ENCODE results near the gene NUP210. TPM values are rescaled to one million over a fixed set of nuclear protein-coding genes. Genes with fewer than 3 reads are reported as not detected.

Gene NUP210
- total RNA-seq (2014; rRNA removed; shearing (Covaris generic)) = 0.05 TPM in 1 of 2 replicates, not detected in the other

DNA sequence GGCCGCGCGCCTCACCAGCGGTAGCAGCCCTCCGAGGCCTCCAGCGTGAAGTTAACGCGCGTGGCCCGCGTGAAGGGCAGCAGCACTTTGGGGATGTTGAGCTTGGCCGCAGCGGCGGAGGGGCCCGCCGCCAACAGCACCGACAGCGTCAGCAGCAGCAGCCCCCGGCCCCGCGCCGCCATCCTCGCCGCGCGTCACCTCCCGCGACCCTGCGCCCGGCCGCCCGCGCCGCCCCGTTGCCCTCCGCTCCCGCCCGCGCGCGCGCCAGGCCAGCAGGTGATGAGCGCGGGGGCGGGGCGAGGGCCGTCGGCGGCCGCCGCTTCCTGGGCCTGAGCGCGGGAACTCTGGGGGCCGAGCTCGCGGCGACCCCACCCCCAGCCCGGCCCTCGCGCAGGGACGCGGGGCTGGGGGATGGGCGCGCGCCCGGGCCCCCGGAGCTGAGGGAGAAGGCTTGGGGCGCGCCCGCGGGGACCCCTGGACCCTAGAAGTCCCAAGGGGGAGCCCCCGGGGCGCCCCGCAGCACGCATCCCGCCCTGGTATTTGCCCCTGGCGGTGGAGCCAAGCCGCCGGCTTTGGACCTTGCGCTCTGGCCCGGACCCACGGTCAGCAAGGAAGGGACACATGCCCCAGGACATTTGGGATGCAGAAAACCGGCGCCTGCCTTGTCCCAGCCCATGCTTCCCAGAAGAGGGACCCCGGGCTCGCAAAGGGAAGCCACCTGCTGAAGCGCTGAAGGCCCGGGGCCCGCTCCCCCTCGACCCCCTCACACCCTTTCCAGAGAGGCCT is at the start of gene NUP210:
NUP210 (minus strand) TSS at position 278 of the 786 bp plus-strand sequence; CDS start at position 182, 96 bp downstream.
- H3K9me3 ChIP-seq (replicated peaks) = no peaks in the 10 kb centered on the region
- H3K27ac ChIP-seq = no peak within 1 kb of the TSS
- H3K27me3 ChIP-seq (replicated peaks) = peaks cover 9% of the 10 kb centered on the region; the same call in 1 of the 2 replicates
- DNase-seq (ENCODE audit: low read depth in 1 of 2, low spot score in 2 of 2) = no peak
- no peak within 1 kb of the TSS for H3K4me3 ChIP-seq
- H3K4me1 ChIP-seq (replicated peaks) = no peaks in the 10 kb centered on the region
- H3K36me3 ChIP-seq = no peaks in the 10 kb centered on the region

DNA sequence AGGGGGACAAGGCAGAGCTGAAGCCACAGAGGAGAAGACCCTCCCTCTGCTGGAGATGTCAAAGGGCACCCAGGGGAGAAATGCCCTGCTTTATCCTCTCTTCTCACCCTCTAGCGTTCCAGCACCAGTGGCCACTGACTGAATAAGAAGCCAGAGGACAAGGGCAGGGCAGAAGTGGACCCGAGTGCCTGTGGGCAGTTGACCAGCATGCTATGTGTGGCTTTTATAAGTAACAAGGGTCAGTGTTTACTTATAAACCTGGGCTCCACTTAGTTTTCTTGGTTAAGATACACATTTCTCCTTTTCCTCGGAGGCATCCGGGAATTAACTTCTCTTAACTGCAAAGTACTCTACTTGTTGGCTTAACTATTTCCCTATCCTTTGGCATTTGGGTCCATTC is 46.7 kb upstream of the NUP210 start:
- Histone ChIP-seq H3K27me3 (replicated peaks) (0 out of 2 replicates have a peak, but pooled peaks cover 8% of the 10 kb centered on the region), H3K9me3 (replicated peaks) (no peaks in the 10 kb centered on the region), H3K4me3 (no peak overlapping the region), H3K4me1 (replicated peaks) (no peaks in the 10 kb centered on the region), H3K36me3 (no peaks in the 10 kb centered on the region), H3K27ac (no peak overlapping the region)
- no peak for DNase-seq (ENCODE audit: low read depth in 1 of 2, low spot score in 2 of 2)

DNA sequence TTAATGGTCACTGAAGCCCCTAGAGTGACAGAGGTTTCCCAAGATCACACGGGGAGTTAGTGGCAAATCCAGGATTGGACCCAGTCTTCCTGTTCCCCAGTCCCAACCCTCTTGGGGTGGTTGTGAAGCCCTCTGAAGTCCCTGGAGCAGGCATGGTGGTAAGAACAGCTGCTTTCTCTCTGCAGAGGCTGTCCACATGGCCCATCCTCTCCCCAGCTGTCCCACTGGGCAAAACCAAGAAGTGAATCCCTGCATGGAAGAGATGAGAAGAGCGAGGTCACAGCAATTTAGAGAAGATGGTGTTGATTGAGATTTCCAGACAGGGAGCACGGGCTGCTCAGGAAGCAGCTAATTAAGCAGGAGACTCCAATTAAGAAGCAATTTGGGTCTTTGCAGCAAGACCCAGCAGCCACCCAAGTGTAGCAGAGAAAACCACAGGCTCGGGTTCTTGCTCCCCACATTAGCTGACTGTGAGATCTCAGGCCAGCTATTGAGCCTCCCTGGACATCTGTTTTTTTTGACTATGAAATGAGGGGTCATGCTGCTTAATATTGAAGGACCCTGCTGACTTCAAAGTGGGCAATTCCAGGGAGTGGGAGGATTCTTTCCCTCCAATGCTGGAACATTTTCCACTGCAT is 45.2 kb upstream of the NUP210 start:
- H3K27me3 ChIP-seq (replicated peaks) = 0 out of 2 replicates have a peak, but pooled peaks cover 8% of the 10 kb centered on the region
- H3K4me3 ChIP-seq = no peak overlapping the region
- H3K27ac ChIP-seq = no peak overlapping the region
- H3K4me1 ChIP-seq (replicated peaks) = no peaks in the 10 kb centered on the region
- no peaks in the 10 kb centered on the region for H3K36me3 ChIP-seq
- DNase-seq (ENCODE audit: low read depth in 1 of 2, low spot score in 2 of 2) = no peak
- no peaks in the 10 kb centered on the region for H3K9me3 ChIP-seq (replicated peaks)

DNA sequence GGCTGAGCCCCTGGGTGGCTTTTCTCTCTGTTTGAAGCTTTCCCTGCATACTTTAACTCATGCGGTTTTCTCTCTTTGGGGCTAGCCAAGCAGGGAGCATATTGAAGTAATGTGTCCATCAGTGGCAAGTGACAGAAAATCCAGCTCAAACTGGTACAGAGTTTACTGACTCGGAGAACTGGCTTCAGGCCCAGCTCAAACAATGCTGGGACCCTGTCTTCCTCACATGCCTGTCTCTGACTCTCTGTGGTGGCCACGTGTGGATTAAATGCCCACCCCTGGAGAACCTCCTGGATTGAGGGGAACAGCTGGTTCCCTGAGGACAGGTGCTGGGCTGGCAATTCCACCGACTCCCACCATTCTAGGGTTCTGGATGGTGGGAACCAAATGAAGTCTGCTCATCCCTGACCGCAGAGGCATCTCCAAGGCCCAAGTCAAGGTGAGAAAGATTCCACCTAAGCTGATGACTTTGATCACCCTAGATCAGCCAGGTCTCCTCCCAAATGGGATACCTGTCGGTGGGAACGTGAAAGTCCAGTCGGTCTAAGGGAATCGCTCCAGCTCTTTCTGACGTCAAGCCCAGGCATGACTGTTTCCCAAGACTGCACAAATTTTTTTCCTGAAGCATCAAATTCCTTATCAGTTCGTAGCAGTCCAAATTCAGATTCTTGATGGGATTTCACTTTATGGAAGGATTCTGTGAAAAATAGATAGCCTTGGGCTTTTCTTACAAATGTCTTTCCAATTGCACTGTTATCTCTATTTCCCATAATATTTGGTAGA is 43.7 kb upstream of the NUP210 start:
- Histone ChIP-seq H3K4me3 (no peak overlapping the region), H3K36me3 (no peaks in the 10 kb centered on the region), H3K27ac (no peak overlapping the region), H3K9me3 (replicated peaks) (no peaks in the 10 kb centered on the region), H3K4me1 (replicated peaks) (no peaks in the 10 kb centered on the region), H3K27me3 (replicated peaks) (0 out of 2 replicates have a peak, but pooled peaks cover 8% of the 10 kb centered on the region)
- no peak for DNase-seq (ENCODE audit: low read depth in 1 of 2, low spot score in 2 of 2)

DNA sequence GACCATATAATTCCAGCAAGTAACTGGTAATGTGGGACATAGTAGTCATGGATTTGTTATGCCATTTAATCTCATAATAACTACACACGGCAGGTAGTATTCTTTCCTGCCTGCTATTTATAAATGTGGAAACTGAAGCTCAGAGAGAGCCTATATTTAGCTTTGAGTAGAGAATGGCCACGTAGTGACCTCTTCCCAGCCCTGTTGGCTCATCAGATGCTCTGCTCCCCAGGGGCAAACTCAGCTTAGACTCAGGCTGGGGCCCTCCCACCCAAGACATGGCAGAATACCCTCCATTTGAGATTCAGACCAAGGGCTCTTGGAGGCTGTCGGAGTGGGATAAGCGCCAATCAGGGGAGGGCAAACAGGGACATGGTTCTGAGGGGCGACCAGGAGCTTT is 42.7 kb upstream of the NUP210 start:
- H3K4me3 ChIP-seq = no peak overlapping the region
- no peaks in the 10 kb centered on the region for H3K4me1 ChIP-seq (replicated peaks)
- 0 out of 2 replicates have a peak, but pooled peaks cover 4% of the 10 kb centered on the region for H3K27me3 ChIP-seq (replicated peaks)
- no peaks in the 10 kb centered on the region for H3K9me3 ChIP-seq (replicated peaks)
- H3K27ac ChIP-seq = no peak overlapping the region
- no peaks in the 10 kb centered on the region for H3K36me3 ChIP-seq
- no peak for DNase-seq (ENCODE audit: low read depth in 1 of 2, low spot score in 2 of 2)

DNA sequence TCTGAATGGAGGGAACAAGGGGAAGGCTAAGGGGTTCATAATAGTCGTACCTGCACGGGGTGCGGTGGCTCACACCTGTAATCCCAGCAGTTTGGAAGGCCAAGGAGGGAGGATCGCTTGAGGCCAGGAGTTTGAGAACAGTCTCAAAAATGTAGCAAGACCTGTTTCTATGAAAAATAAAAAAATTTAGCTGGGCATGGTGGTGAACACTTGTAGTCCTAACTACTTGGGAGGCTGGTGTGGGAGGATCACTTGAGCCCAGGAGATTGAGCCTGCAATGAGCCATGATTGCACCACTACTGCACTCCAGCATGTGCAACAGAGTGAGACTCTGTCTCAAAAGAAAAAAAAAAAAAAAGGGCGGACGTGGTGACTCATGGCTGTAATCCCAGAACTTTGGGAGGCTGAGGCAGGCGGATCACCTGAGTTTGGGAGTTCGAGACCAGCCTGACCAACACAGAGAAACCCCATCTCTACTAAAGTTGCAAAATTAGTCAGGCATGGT is 42.1 kb upstream of the NUP210 start:
- Histone ChIP-seq H3K9me3 (replicated peaks) (no peaks in the 10 kb centered on the region), H3K36me3 (no peaks in the 10 kb centered on the region), H3K4me1 (replicated peaks) (no peaks in the 10 kb centered on the region), H3K27ac (no peak overlapping the region), H3K4me3 (no peak overlapping the region), H3K27me3 (replicated peaks) (0 out of 2 replicates have a peak, but pooled peaks cover 3% of the 10 kb centered on the region)
- no peak for DNase-seq (ENCODE audit: low read depth in 1 of 2, low spot score in 2 of 2)

DNA sequence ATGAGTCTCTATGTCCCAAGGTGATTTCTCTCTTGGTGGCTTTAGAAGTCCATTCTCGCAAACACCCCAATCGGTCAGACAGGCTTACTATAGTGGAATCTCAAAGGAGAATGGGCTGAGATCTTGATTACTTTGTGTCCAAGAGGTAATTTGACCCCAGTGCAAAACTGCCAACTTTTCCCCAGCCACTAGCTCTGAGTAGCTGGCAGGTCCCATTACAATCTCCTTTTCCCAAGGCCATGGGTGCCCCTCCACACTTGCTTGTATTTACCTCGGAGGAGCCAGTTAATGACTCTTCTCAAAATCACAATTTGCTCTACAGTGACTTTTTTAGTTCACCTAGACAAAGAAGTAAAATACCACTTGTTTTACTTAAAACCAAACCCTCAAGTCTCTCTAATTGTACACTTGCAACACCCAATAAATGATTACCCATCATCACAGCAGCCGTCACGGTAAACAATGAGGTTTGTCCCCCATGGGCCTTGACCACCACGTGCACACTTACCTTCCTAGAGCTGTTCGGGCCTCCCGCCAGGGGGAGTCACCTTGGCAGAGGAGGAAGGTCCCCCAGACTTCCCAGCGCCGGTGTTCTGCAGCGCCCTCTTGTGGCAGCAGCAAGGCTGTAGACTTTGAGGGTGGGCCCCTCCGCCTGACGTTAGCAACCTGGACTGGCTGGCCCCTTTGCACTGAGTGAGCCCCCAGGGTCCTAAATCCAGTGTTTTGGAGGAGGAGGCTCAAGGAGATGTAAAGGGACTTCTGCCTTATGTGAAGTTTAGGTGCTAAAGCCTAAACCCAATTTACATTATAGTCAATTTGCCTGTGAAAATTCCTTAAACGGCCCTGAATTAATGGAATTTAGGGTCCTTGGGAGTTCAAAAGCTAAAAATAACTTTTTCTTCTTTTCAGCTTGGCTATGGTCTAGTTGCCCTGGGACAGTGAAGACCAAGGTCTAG is 41.3 kb upstream of the NUP210 start:
- Histone ChIP-seq H3K4me3 (no peak overlapping the region), H3K27me3 (replicated peaks) (no peaks in the 10 kb centered on the region), H3K36me3 (no peaks in the 10 kb centered on the region), H3K27ac (no peak overlapping the region), H3K4me1 (replicated peaks) (no peaks in the 10 kb centered on the region), H3K9me3 (replicated peaks) (no peaks in the 10 kb centered on the region)
- DNase-seq (ENCODE audit: low read depth in 1 of 2, low spot score in 2 of 2) = peak; percentile 21 to 52

DNA sequence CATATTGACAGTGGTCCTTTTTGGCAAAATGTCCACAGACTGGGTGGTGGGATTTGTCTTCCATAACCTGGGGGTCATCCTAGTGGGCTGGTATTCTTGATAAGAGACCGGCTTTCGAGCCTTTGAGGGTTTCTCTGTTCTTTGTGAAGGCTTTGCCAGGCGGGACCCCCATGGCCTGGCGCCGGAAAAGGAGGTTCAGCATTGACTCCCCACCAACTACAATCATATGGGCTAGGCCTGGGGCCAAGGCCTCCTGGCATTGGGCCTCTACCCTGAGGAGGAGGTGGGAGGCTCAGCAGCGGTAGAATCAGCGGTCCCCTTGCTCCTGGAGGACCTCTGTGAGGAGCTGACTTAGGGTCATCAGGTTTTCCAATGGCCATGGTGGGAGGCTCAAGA is 40.2 kb upstream of the NUP210 start:
- Histone ChIP-seq H3K27ac (no peak overlapping the region), H3K4me3 (no peak overlapping the region), H3K4me1 (replicated peaks) (no peaks in the 10 kb centered on the region), H3K36me3 (no peaks in the 10 kb centered on the region), H3K9me3 (replicated peaks) (no peaks in the 10 kb centered on the region), H3K27me3 (replicated peaks) (no peaks in the 10 kb centered on the region)
- DNase-seq (ENCODE audit: low read depth in 1 of 2, low spot score in 2 of 2) = no peak

DNA sequence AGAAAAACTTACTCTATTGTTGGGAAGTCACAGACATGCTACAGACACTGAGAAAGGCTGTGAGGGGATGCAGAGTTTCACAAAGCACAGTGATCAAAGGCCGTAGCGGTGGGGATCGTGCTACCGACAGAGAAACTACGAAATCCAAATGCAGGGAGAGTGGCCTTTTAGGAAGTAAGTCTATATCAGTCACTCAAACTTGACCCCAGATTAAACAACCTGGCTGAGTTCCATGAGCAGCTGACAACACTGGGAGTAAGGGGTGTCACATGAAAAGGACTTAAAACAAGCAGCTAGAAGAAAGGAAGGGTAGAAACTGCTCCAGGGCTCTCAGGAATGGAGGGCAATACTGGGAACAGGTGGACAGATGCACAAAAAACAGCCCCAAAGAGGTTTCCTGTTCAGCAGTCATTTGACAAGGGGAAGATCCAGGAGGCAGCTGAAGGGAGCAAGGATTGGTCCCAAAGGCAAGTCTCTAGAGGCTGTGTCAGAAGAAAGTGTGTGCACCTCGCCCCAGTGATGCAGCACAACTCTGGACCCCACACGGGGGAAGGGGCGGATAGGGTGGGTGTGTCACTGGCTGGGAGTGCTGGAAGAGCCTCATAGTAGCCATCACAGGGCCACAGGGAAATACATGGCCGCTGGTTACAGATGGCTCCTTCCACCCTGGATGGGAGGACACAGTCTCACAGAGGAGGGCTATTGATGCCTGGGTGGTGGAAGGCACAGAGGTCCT is 39.7 kb upstream of the NUP210 start:
- Histone ChIP-seq H3K4me3 (no peak overlapping the region), H3K27me3 (replicated peaks) (no peaks in the 10 kb centered on the region), H3K27ac (no peak overlapping the region), H3K9me3 (replicated peaks) (no peaks in the 10 kb centered on the region), H3K36me3 (no peaks in the 10 kb centered on the region), H3K4me1 (replicated peaks) (no peaks in the 10 kb centered on the region)
- DNase-seq (ENCODE audit: low read depth in 1 of 2, low spot score in 2 of 2) = no peak

DNA sequence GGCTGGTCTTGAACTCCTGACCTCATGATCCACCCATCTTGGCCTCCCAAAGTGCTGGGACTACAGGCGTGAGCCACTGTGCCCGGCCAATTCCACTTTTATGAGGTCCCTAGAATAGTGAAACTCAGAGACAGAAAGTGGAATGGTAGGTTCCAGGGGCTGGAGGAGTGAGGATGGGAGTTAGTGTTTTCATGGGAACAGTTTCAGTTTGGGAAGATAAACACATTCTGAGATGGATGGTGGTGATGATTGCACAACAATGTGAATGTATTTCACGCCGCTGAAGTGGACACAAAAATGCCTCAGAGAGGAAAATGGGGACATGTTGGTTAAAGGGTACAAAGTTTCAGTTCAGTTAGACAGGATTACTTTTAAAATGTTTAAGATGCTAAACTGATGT is 37.5 kb upstream of the NUP210 start:
- Histone ChIP-seq H3K27ac (no peak overlapping the region), H3K4me1 (replicated peaks) (no peaks in the 10 kb centered on the region), H3K27me3 (replicated peaks) (no peaks in the 10 kb centered on the region), H3K36me3 (no peaks in the 10 kb centered on the region), H3K4me3 (no peak overlapping the region), H3K9me3 (replicated peaks) (no peaks in the 10 kb centered on the region)
- no peak for DNase-seq (ENCODE audit: low read depth in 1 of 2, low spot score in 2 of 2)

DNA sequence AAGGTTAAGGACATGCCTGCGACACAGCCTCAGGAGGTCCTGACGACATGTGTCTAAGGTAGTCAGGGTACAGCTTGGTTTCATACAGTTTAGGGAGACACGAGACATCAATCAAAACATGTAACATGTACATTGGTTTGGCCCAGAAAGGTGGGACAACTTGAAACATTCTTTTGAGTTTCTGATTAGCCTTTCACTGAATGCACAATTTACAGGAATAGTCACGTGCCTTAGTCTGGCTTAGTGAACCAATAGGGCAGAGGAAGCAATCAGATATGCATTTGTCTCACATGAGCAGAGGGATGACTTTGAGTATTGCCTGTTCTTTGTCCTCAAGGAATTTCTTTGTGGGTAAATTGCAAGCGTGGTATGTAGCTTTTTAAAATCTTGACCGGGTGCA is 35.5 kb upstream of the NUP210 start:
- H3K4me3 ChIP-seq = no peak overlapping the region
- no peaks in the 10 kb centered on the region for H3K27me3 ChIP-seq (replicated peaks)
- DNase-seq (ENCODE audit: low read depth in 1 of 2, low spot score in 2 of 2) = no peak
- H3K36me3 ChIP-seq = no peaks in the 10 kb centered on the region
- H3K9me3 ChIP-seq (replicated peaks) = no peaks in the 10 kb centered on the region
- H3K4me1 ChIP-seq (replicated peaks) = peaks cover 8% of the 10 kb centered on the region
- H3K27ac ChIP-seq = no peak overlapping the region

DNA sequence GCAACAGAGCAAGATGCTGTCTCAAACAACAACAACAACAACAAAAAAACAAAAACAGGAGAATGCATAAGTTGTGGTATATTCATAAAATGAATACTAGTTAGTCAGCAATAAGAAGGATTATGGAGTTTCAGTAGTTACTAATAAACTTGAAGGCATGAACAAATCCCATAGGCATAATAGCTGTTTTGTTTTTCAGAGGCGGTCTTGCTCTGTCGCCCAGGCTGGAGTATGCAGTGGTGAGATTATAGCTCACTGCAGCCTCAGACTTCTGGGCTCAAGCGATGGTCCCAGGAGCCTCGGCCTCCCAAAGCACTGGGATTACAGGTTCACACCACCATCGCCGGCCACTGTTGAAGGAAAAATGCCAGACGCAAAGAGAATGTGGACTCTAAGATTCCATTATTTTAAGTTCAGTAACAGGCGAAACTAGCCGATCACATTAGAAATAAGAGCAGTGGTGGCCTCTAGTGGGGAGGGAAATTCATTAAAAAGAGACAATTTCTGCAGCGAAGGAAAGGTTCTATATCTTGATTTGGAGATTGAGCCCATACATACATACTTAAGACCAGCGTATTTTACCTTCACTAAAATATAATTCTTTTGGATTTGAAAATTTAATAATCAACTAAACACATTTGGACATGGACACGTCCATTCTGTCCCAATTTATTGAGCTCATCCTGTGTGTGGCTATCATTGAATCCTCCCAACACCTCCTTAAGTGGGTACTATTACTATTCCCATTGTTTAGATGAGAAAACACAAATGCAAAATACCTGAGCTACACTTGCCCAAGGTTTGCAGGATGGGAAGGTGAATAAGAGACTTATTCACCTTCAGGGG is 32.6 kb upstream of the NUP210 start:
- no peaks in the 10 kb centered on the region for H3K27me3 ChIP-seq (replicated peaks)
- no peak overlapping the region for H3K27ac ChIP-seq
- peaks cover 8% of the 10 kb centered on the region for H3K4me1 ChIP-seq (replicated peaks)
- H3K36me3 ChIP-seq = no peaks in the 10 kb centered on the region
- H3K4me3 ChIP-seq = peak overlapping the region; percentile 14
- no peaks in the 10 kb centered on the region for H3K9me3 ChIP-seq (replicated peaks)
- peak in 1 of 2 experiments; percentile 44 for DNase-seq (ENCODE audit: low read depth in 1 of 2, low spot score in 2 of 2)
